ENCODE measurements around the gene GJD3.

DNA sequence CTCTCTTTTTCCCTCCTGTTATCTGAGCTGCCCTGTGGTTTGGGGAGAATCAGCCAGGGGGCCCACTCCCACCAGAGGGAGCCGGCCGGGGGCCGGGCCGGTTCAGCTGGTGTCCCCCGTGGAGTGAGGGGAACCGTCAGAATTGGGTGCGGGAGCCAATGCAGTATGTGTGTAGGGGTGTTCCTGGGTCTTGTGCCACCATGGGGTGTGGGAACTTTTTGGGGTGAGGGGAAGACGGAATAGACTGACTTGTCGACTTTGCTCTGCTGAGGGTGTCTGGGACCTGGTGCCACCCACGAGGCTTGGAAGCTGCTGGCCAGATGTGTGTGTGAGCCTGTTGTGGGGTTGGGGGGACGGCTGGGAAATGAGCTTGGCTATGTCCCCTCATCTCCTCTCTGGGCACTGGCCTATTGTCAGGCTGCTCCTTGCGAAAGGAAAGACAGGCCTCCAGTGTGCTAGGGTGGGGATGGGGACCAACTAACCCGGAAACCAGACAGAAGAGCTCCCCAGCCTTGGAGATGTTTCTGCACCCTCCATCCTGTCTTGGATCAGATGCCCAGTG, 45.6 kb downstream of the GJD3 start:
- TF ChIP-seq, protein P1, sequence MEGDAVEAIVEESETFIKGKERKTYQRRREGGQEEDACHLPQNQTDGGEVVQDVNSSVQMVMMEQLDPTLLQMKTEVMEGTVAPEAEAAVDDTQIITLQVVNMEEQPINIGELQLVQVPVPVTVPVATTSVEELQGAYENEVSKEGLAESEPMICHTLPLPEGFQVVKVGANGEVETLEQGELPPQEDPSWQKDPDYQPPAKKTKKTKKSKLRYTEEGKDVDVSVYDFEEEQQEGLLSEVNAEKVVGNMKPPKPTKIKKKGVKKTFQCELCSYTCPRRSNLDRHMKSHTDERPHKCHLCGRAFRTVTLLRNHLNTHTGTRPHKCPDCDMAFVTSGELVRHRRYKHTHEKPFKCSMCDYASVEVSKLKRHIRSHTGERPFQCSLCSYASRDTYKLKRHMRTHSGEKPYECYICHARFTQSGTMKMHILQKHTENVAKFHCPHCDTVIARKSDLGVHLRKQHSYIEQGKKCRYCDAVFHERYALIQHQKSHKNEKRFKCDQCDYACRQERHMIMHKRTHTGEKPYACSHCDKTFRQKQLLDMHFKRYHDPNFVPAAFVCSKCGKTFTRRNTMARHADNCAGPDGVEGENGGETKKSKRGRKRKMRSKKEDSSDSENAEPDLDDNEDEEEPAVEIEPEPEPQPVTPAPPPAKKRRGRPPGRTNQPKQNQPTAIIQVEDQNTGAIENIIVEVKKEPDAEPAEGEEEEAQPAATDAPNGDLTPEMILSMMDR (conservative IDR thresholded peaks at IDR 0.05; ENCODE audit: low read length): peak; percentile 35; the same call in 1 of the 2 replicates
- no peak for TF ChIP-seq EZH2phosphoT487 (IDR thresholded peaks at IDR 0.05; ENCODE audit: borderline replicate concordance, low read depth, low read length)

Measured in OCI-LY7 (cell line).